Spleen (tissue), 11 donors: ENCODE measurements around the gene SLC44A1. TPM values are rescaled to one million over a fixed set of nuclear protein-coding genes. Genes with fewer than 3 reads are reported as not detected.

Experiments used
- DNase-seq: peaks from one replicate; pipeline ENCODE4 v3.0.0-alpha.2; 2020
- H3K27ac ChIP-seq, 8 donors: fragments of 200-600 bp; sonication (generic) in 7 of 8; 1 replicate in 4 of 8; 2 replicates in 4 of 8; pipeline versions ENCODE4 v1.5.0 to v1.8.0; 2016 to 2021; ENCODE audit warnings: inconsistent platforms in 4 of 8, mild to moderate bottlenecking in 4 of 8, moderate library complexity in 1 of 8
- H3K27me3 ChIP-seq, 7 donors: fragments of 200-600 bp; sonication (generic) in 6 of 7; replicated peaks in 1 of 7; 1 replicate in 4 of 7; 2 replicates in 3 of 7; pipeline versions ENCODE4 v1.5.0 to v1.8.0; 2016 to 2021; ENCODE audit warnings: inconsistent platforms in 3 of 7, mild to moderate bottlenecking in 1 of 7
- H3K36me3 ChIP-seq, 6 donors: fragments of 200-600 bp; sonication (generic) in 5 of 6; 1 replicate in 4 of 6; 2 replicates in 2 of 6; pipeline versions ENCODE4 v1.5.0 to v1.8.0; 2016 to 2021; ENCODE audit warnings: inconsistent platforms in 2 of 6
- H3K4me1 ChIP-seq, 6 donors: fragments of 200-600 bp; sonication (generic) in 5 of 6; 1 replicate in 3 of 6; 2 replicates in 3 of 6; pipeline versions ENCODE4 v1.5.0 to v1.8.0; 2016 to 2021; ENCODE audit warnings: inconsistent platforms in 3 of 6
- H3K4me3 ChIP-seq, 8 donors: fragments of 200-600 bp; sonication (generic) in 7 of 8; 1 replicate in 4 of 8; 2 replicates in 4 of 8; pipeline versions ENCODE4 v1.5.0 to v1.8.0; 2016 to 2021; ENCODE audit warnings: inconsistent platforms in 4 of 8, mild to moderate bottlenecking in 4 of 8, moderate library complexity in 2 of 8
- H3K9me3 ChIP-seq, 8 donors: fragments of 200-600 bp; sonication (generic) in 7 of 8; 1 replicate in 4 of 8; 2 replicates in 4 of 8; pipeline versions ENCODE4 v1.5.0 to v1.8.0; 2016 to 2021; ENCODE audit warnings: inconsistent platforms in 4 of 8
- POLR2A ChIP-seq, 3 donors: fragments of 450-650 bp; IDR thresholded peaks; one replicate each; pipeline ENCODE4 v1.5.1; 2017; ENCODE audit warnings: antibody characterized with exemption in 3 of 3, mild to moderate bottlenecking in 1 of 3
- POLR2AphosphoS5 ChIP-seq, 3 donors: sonication (generic); formaldehyde crosslinking; IDR thresholded peaks; one replicate each; pipeline ENCODE4 v1.5.1; 2017; ENCODE audit warnings: antibody characterized with exemption in 3 of 3
- WGBS, 5 donors: extraction: QIAGEN DNeasy Blood & Tissue Kit in 3 of 5; methylation state at CpG; one replicate each; pipeline versions ENCODE4 v1.1.5 to v1.1.7; 2013 to 2018; 5-methylcytosine and 5-hydroxymethylcytosine counted together
- intact Hi-C: fragments of 100-400 bp; cut with DNase I; formaldehyde crosslinking; loops from one replicate; pipeline ENCODE4 v1.15.0; 2023; ENCODE audit warnings: low total_unique reads
- polyA plus RNA-seq, 3 donors: library from polyadenylated mRNA; stranded (reverse); fragments of 200-250 nt; gene quantifications; one replicate each; pipeline ENCODE4 v1.2.1, GENCODE V29; 2013
- total RNA-seq, 7 donors: library from RNA; depleted of rRNA in 3 of 7; stranded (reverse); fragments of >200 nt in 3 of 7; fragmentation: NEBNext Ultra II Directional in 4 of 7; extraction: Animal tissue kit (Norgen Biotek cat#: 25700) in 4 of 7; gene quantifications; one replicate each; pipeline versions ENCODE4 v1.1.0 to v1.2.1, GENCODE V29; 2016 to 2021
- TF ChIP-seq, protein P1 (sequence below), 11 experiments: fragments of 200-600 bp in 7 of 11; fragments of 450-650 bp in 4 of 11; sonication (generic) in 4 of 11; IDR thresholded peaks in 8 of 11; conservative IDR thresholded peaks in 3 of 11; 1 replicate in 7 of 11; 2 replicates in 4 of 11; pipeline versions ENCODE4 v1.4.0 to v1.8.0; 2016 to 2021; ENCODE audit warnings: antibody characterized with exemption in 11 of 11, inconsistent platforms in 4 of 11, mild to moderate bottlenecking in 1 of 11
- donor health status: healthy with polysubstance abuse.
- donor health status: DM: no; HTN: no; CAD: no; lungs with moderate emphysema.
- donor health status: DM: no; HTN: no; CAD: no.
- donor health status: Bipolar disorder and iron deficiency.
- donor health status: healthy.
- donor health status: DM: no; HTN: no; CAD: no.
- donor health status: DM: yes; HTN: yes; CAD: no.

Gene SLC44A1
- total and polyA plus RNA-seq, 10 donors = 3.1 to 27.5 (median 21.9) TPM

DNA sequence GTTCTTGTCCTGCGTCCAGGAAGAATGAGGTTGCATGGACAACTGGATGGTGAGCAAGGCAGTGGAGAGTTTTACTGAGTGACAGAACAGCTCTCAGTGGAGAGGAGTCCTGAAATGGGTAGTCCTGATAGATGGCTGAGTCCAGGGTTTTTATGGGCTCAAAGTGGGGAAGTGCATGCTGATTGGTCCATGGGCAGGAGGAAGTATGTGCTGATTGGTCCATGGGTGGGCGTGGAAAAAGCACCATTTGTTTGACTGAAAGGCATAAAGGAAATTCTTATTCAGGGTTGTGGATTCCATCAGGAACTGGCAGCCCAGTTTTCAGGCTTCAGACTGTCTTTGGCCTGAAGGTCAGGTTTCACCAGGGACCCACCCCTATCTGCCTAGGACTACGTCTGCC lies 214.0 kb downstream of the SLC44A1 start:
- H3K4me3 ChIP-seq = no peak overlapping the region
- TF ChIP-seq, protein P1, sequence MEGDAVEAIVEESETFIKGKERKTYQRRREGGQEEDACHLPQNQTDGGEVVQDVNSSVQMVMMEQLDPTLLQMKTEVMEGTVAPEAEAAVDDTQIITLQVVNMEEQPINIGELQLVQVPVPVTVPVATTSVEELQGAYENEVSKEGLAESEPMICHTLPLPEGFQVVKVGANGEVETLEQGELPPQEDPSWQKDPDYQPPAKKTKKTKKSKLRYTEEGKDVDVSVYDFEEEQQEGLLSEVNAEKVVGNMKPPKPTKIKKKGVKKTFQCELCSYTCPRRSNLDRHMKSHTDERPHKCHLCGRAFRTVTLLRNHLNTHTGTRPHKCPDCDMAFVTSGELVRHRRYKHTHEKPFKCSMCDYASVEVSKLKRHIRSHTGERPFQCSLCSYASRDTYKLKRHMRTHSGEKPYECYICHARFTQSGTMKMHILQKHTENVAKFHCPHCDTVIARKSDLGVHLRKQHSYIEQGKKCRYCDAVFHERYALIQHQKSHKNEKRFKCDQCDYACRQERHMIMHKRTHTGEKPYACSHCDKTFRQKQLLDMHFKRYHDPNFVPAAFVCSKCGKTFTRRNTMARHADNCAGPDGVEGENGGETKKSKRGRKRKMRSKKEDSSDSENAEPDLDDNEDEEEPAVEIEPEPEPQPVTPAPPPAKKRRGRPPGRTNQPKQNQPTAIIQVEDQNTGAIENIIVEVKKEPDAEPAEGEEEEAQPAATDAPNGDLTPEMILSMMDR (IDR thresholded peaks at IDR 0.05 in 8 of 11, conservative IDR thresholded peaks at IDR 0.05 in 3 of 11) = no peak
- TF ChIP-seq POLR2A (IDR thresholded peaks at IDR 0.05) (no peak), POLR2AphosphoS5 (IDR thresholded peaks at IDR 0.05) (no peak)
- peaks cover 0 to 14% (median 9%) of the 10 kb centered on the region in 8 donors for H3K9me3 ChIP-seq
- WGBS, 5 donors = 90 to 99% (median 95%) methylated on average over 3 of the region's 3 CpGs
- peaks cover 0 to 14% (median 3%) of the 10 kb centered on the region in 6 donors for H3K4me1 ChIP-seq
- peaks cover 0 to 7% (median 0%) of the 10 kb centered on the region in 6 donors for H3K36me3 ChIP-seq
- no peak overlapping the region for H3K27ac ChIP-seq
- intact Hi-C loops = no loop called here
- no peaks in the 10 kb centered on the region for H3K27me3 ChIP-seq
- no peak for DNase-seq

DNA sequence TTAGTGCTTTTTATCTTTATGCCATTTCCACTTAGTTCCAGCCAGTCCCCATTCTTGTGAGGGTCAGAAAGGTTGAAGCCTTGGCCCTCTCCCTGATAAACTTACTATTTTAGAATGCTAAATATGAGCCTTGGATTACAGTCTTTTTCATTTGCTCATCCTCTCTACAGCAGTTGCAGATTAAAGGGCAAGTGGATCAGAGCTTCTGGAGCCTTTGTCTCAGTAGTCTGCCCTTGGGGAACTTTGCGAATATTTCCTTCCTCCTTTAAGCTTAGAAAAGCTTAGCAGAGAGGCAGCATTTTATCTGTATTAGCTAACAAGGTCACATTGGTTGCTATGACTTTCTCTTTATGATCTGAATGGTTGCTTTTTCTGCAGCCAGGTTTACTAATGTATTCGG lies 214.9 kb downstream of the SLC44A1 start:
- no peak overlapping the region for H3K4me3 ChIP-seq
- DNase-seq = no peak
- TF ChIP-seq POLR2A (IDR thresholded peaks at IDR 0.05) (no peak), POLR2AphosphoS5 (IDR thresholded peaks at IDR 0.05) (no peak)
- TF ChIP-seq, protein P1 (IDR thresholded peaks at IDR 0.05 in 8 of 11, conservative IDR thresholded peaks at IDR 0.05 in 3 of 11) = no peak
- 56 to 81% (median 67%) methylated on average over 2 of the region's 2 CpGs for WGBS, 5 donors
- intact Hi-C loops = no loop called here
- H3K9me3 ChIP-seq = peaks cover 0 to 14% (median 9%) of the 10 kb centered on the region in 8 donors
- H3K27ac ChIP-seq = no peak overlapping the region
- peaks cover 0 to 7% (median 0%) of the 10 kb centered on the region in 6 donors for H3K36me3 ChIP-seq
- H3K4me1 ChIP-seq = peaks cover 0 to 14% (median 3%) of the 10 kb centered on the region in 6 donors
- no peaks in the 10 kb centered on the region for H3K27me3 ChIP-seq

DNA sequence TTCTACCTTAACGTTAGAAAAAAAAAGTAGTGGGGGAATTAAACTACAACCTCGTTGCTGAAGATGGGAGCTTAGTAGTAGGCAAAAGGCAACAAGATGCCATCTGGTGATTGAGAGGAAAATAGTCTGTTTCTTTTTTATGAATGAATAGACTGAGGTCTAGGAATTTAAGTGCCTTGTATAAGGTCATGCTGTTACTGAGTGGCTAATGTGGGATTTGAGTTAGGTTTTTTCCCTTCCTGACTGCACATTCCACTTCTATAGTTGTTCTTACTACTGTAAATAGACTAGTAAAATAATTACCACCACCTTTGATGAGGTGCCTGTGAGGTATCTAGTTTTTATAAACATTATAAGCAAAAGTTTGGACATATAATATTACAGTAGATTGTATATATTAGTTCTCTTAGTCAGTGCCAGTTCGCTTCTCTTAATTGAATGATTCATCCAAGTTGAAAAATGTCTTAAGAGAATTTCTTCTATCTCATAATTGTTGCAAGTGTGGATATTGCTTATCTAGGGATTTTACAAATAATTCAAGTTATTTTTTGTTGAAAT lies 222.5 kb downstream of the SLC44A1 start:
- Histone ChIP-seq H3K36me3 (peaks cover 0 to 50% (median 0%) of the 10 kb centered on the region in 6 donors), H3K4me1 (no peaks in the 10 kb centered on the region), H3K27ac (no peak overlapping the region), H3K4me3 (no peak overlapping the region), H3K27me3 (no peaks in the 10 kb centered on the region), H3K9me3 (no peaks in the 10 kb centered on the region)
- no peak for TF ChIP-seq POLR2AphosphoS5 (IDR thresholded peaks at IDR 0.05)
- no peak for TF ChIP-seq POLR2A (IDR thresholded peaks at IDR 0.05)
- TF ChIP-seq, protein P1 (IDR thresholded peaks at IDR 0.05 in 8 of 11, conservative IDR thresholded peaks at IDR 0.05 in 3 of 11) = no peak
- intact Hi-C loops = no loop called here
- 71 to 92% (median 91%) methylated on average over 3 of the region's 3 CpGs for WGBS, 5 donors
- DNase-seq = no peak

DNA sequence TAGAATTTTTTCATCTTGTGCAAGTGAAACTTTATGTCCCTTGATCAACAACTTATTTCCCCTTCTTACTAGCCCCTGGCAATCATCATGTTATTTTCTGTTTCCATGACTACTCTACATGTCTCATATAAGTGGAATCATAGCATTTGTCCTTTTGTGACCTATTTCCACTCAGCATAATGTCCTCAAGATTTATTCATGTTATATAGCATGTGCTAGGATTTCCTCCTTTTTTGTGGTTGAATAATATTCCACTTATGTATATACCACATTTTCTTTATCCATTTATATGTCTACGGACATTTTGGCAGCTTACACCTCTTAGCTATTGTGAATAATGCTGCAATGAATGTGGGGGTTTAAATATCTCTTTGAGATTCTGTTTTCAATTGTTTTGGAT lies 224.4 kb downstream of the SLC44A1 start:
- Histone ChIP-seq H3K9me3 (no peaks in the 10 kb centered on the region), H3K27ac (no peak overlapping the region), H3K27me3 (no peaks in the 10 kb centered on the region), H3K36me3 (peaks cover 0 to 50% (median 0%) of the 10 kb centered on the region in 6 donors), H3K4me3 (no peak overlapping the region), H3K4me1 (no peaks in the 10 kb centered on the region)
- intact Hi-C loops = no loop called here
- 95 to 98% (median 98%) methylated on average over 1 of the region's 1 CpG for WGBS, 5 donors
- DNase-seq = no peak
- TF ChIP-seq POLR2AphosphoS5 (IDR thresholded peaks at IDR 0.05) = no peak
